Measurements from ENCODE around the gene ZNF777. TPM values are rescaled to one million over a fixed set of nuclear protein-coding genes. Genes with fewer than 3 reads are reported as not detected.

ZNF777 gene
- total and polyA plus RNA-seq, 8 donors = 1.2 to 15.2 (median 5.3) TPM

GRCh38 chr7:149489391-149490024, 28.6 kb upstream of the ZNF777 start:
- WGBS, 5 donors = 81 to 89% (median 82%) methylated on average over 15 of the region's 15 CpGs
- no peak overlapping the region for H3K27ac ChIP-seq

GRCh38 chr7:149479568-149479967, 18.7 kb upstream of the ZNF777 start:
- Histone ChIP-seq H3K4me1 (no peaks in the 10 kb centered on the region), H3K9me3 (no peaks in the 10 kb centered on the region), H3K27me3 (no peaks in the 10 kb centered on the region), H3K36me3 (peaks cover 25 to 92% (median 59%) of the 10 kb centered on the region in 4 donors), H3K27ac (no peak overlapping the region), H3K4me3 (no peak overlapping the region)
- intact Hi-C loops (cut with DNase I; ENCODE audit: low total_unique reads) = no loop called here
- DNase-seq = no peak
- TF ChIP-seq CTCF (IDR thresholded peaks at IDR 0.05) (no peak), POLR2A (IDR thresholded peaks at IDR 0.05) (no peak), EP300 (IDR thresholded peaks at IDR 0.05) (no peak), POLR2AphosphoS5 (IDR thresholded peaks at IDR 0.05) (no peak)
- WGBS, 5 donors = 96 to 100% (median 99%) methylated on average over 1 of the region's 1 CpG

More at GRCh38 chr7:149489391-149490024, 28.6 kb upstream of the ZNF777 start:
- DNase-seq = no peak
- no peaks in the 10 kb centered on the region for H3K27me3 ChIP-seq
- H3K4me3 ChIP-seq = no peak overlapping the region
- intact Hi-C loops (cut with DNase I; ENCODE audit: low total_unique reads) = no loop called here
- H3K4me1 ChIP-seq = peaks cover 0 to 2% (median 0%) of the 10 kb centered on the region in 4 donors
- no peak for TF ChIP-seq POLR2A (IDR thresholded peaks at IDR 0.05)
- no peak for TF ChIP-seq CTCF (IDR thresholded peaks at IDR 0.05)
- TF ChIP-seq POLR2AphosphoS5 (IDR thresholded peaks at IDR 0.05) = no peak
- H3K9me3 ChIP-seq = no peaks in the 10 kb centered on the region
- H3K36me3 ChIP-seq = peaks cover 56 to 97% (median 91%) of the 10 kb centered on the region in 4 donors

- TF ChIP-seq POLR2AphosphoS5 (IDR thresholded peaks at IDR 0.05) (no peak), EP300 (IDR thresholded peaks at IDR 0.05) (no peak), CTCF (IDR thresholded peaks at IDR 0.05) (no peak), POLR2A (IDR thresholded peaks at IDR 0.05) (no peak)
- no peak for DNase-seq
- Histone ChIP-seq H3K36me3 (peaks cover 33 to 93% (median 68%) of the 10 kb centered on the region in 4 donors), H3K9me3 (no peaks in the 10 kb centered on the region), H3K27ac (no peak overlapping the region), H3K27me3 (no peaks in the 10 kb centered on the region), H3K4me3 (no peak overlapping the region), H3K4me1 (no peaks in the 10 kb centered on the region)
- intact Hi-C loops (cut with DNase I; ENCODE audit: low total_unique reads) = no loop called here
- 94 to 100% (median 95%) methylated on average over 1 of the region's 1 CpG for WGBS, 5 donors
These were observed 17.9 kb upstream of the ZNF777 start for GRCh38 chr7:149478754-149479153.

GRCh38 chr7:149477494-149478443, 16.9 kb upstream of the ZNF777 start:
- peaks cover 41 to 93% (median 73%) of the 10 kb centered on the region in 4 donors for H3K36me3 ChIP-seq

More at GRCh38 chr7:149477494-149478443, 16.9 kb upstream of the ZNF777 start:
- intact Hi-C loops (cut with DNase I; ENCODE audit: low total_unique reads) = no loop called here
- H3K4me3 ChIP-seq = no peak overlapping the region
- H3K4me1 ChIP-seq = no peaks in the 10 kb centered on the region
- no peak for DNase-seq
- no peaks in the 10 kb centered on the region for H3K9me3 ChIP-seq
- H3K27me3 ChIP-seq = no peaks in the 10 kb centered on the region
- 95 to 96% (median 95%) methylated on average over 16 to 18 of the region's 18 CpGs for WGBS, 5 donors
- TF ChIP-seq POLR2A (IDR thresholded peaks at IDR 0.05) (no peak), CTCF (IDR thresholded peaks at IDR 0.05) (no peak), EP300 (IDR thresholded peaks at IDR 0.05) (no peak), POLR2AphosphoS5 (IDR thresholded peaks at IDR 0.05) (no peak)
- no peak overlapping the region for H3K27ac ChIP-seq
